HG03097 (cell line): ENCODE data around the gene OVOL1.

ENCODE experiments used
- ATAC-seq: cut with Tn5 transposase; IDR thresholded peaks from one replicate; pipeline ENCODE4 v1.9.1; 2021; ENCODE audit not compliant: unreplicated experiment, low FRiP score

Gene OVOL1

GRCh38 chr11:65790902-65791650 is 4.2 kb downstream of the OVOL1 start:
- ATAC-seq, result no peak

DNA sequence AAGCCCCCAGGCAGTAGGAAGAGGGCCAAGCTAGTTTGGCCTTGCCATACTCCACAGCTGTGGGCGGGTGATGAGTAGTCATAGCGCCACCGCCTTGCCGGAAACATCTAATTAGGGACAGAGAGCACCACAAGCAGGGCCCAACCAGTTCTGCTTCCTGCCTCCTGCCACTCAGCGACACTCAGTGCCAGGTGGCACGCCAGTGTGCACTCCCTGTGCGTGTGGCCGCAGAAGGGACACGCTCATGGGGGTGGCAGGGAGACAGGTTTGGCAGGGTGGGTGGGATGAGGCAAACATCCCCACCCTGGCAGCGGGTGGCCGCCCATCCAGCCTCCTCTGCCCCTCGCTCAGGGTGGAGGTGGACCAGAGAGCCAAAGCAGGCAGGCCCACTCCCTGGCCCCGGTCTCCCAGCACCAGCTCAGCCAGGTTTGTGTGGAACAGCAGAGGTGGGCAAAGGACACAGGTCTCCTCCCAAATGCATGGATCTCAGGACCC is 4.9 kb downstream of the OVOL1 start:
- ATAC-seq, result peak; percentile 76

- ATAC-seq, result no peak
Observed at GRCh38 chr11:65792456-65792855, 5.6 kb downstream of the OVOL1 start.

GRCh38 chr11:65793144-65793581 is 6.3 kb downstream of the OVOL1 start:
- ATAC-seq, result no peak

DNA sequence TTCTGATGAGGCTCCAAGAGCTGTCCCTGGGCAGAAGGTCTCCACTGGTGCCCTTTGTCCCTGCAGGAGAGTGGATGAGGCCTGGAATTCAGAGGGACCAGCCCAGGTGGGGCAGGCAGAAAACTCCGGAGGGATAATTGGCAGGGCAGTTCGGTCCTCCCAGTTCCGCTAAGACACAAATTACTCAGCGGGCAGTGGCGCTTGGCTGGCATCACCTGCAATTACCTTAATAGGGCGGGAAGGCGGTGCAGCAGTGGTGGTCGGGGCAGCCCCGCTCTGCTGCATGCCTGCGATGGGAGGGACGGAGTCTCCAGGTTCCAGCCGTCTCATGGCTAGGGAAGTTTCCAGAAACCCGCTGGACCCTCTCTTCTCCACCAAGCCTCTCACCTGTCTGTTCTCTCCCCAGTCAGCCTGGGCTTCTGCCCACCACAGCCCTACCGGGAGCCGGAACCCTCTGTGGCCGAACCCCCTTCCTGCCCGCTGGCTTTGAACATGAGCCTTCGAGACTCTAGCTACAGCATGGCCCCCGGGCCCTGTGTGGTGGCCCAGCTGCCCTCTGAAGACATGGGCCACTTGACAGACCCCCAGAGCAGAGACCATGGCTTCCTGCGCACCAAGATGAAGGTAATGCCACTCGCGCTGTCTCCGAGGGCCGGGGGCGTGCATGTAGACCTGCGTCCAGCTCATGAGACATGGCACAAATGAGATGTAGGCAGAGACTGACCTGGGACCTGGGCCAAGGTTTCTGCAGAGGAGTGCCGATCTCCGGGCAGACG is 7.0 kb downstream of the OVOL1 start:
- no peak for ATAC-seq

DNA sequence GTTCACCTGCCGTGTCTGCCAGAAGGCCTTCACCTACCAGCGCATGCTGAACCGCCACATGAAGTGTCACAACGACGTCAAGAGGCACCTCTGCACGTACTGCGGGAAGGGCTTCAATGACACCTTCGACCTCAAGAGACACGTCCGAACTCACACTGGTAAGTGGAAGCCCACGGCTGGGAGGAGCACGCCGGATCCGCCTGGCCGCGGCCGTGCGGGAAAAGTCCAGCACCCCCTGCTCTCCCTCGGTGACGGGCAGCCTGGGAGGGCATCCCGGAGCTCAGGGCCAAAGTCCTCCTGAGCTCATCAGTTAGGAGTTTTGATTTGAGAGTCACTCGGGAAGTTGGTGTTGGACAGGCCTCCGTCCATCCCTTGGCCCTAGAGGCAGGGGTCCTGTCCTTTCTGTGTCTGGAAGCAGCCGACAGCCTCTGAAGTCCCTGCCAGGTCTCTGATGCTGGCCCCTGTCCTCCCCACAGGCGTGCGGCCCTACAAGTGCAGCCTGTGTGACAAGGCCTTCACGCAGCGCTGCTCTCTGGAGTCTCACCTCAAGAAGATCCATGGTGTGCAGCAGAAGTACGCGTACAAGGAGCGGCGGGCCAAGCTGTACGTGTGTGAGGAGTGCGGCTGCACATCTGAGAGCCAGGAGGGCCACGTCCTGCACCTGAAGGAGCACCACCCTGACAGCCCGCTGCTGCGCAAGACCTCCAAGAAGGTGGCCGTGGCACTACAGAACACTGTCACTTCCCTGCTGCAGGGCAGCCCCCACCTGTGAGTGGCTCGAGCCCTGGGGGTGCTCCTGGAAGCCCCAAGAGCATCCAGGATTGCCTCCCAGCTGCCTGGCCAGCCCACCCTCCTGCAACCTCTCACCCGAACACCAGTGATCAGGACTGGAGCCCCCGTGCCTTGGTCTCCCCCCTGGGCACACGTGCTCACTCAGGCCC is 8.0 kb downstream of the OVOL1 start:
- no peak for ATAC-seq

- ATAC-seq, result no peak
Observed at GRCh38 chr11:65796726-65797601, 10.1 kb downstream of the OVOL1 start.

DNA sequence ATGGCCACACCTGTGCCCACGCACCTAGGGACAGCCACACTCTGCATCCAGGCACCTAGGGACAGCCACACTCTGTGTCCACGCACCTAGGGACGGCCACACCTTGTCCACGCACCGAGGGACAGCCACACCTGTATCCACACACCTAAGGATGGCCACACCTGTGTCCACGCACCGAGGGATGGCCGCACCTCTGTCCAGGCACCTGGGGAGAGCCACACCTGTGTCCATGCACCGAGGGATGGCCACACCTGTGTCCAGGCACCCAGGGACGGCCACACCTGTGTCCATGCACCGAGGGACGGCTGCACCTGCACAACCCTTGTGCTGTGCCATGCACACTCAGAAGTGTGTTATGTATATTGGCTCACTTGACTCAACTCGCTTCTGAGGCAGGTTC is 10.8 kb downstream of the OVOL1 start:
- no peak for ATAC-seq

DNA sequence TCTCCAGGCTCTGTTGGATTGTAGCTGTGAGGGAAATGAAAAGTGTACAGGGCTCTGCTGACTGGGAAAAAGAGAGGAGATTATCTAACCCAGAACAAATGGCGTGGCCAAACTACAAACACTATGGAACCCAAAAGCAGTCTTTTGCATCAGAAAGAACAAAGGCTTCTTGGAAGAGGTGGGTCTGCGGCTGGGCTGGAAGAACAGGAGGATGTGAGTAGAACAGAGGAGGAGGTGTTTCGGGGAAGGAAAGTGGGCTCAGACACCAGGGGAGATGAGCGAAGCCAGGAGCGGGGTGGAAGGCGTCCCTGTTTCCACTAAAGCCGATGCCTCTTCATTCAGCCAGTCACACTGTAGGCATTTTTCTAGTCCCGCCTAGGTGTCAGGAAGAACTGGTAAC is 12.0 kb downstream of the OVOL1 start:
- ATAC-seq, result no peak

DNA sequence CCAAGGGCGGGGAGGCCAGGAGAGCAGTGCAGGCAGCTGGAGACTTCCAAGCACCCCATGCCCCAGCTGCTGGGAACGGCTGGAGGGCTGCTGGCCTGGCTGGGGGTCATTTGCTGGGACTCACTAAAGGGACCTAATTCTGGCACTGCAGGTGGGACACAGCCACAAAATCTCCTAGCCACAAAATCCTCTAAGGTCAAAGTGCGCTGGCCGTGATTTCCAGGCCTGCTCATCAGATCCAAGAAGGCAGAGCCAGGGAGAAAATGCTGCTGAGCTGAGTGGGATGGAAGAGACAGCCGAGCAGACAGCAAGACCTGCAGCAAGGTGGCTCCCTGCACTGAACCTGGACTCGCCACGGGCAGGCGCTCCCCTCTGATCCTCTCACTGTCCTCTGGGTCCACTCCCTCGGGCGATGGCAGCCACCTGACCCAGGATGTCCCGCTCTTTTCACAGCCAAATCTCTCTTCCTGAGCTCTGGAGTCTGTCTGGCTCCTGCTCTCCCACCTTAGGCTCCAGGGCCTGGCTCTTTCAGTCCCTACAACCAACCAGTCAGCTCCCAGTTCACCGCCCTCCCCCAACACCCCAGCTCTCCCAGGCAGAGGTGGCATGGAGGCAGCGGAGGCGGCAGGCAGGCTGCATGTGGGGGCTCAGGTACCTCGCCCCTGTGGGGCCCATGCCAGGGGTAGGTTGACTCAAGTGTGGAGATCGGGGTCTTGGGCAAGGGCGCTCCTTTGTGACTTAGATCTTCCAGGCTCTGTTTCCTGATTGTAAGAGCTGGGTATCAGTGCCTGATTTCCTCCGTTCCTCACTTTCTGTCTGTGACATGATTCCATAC is 14.5 kb downstream of the OVOL1 start:
- ATAC-seq, result no peak

- ATAC-seq, result no peak
Observed at GRCh38 chr11:65802841-65803240, 16.0 kb downstream of the OVOL1 start.

DNA sequence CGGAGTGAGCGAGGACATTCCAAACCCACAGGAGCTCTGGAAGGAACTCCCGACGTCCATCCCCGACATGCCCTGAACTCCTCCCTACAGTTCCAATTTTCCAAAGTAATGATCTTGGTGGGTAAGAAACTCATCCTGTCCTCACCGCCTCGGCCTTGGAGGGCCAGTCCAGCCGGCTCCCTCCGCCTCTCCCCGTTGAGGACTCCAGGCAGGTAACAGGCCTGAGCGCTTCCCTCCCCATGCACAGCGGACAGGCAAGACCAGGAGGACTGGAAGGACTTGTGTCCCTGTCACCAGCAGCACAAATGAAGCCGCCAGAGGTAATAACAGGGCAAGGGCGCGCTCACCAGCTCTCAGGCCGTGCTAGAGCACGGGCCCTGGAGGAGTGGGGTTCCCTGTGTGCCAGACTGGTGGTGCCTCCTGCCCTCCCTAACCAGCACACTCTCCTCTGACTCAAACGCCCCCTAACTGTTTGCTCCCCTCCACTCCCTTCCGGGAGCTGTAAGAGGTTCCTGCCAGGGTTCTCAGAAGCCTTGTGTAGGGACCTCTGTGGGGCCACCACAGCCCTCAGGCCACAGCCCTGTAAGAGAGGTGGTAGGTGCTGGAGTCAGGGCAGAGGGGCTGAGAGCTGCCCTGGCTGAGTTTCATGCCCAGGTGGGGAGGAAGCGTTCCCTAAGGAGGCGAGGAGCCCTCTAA is 17.1 kb downstream of the OVOL1 start:
- no peak for ATAC-seq

GRCh38 chr11:65806979-65807378 is 20.1 kb downstream of the OVOL1 start:
- no peak for ATAC-seq

DNA sequence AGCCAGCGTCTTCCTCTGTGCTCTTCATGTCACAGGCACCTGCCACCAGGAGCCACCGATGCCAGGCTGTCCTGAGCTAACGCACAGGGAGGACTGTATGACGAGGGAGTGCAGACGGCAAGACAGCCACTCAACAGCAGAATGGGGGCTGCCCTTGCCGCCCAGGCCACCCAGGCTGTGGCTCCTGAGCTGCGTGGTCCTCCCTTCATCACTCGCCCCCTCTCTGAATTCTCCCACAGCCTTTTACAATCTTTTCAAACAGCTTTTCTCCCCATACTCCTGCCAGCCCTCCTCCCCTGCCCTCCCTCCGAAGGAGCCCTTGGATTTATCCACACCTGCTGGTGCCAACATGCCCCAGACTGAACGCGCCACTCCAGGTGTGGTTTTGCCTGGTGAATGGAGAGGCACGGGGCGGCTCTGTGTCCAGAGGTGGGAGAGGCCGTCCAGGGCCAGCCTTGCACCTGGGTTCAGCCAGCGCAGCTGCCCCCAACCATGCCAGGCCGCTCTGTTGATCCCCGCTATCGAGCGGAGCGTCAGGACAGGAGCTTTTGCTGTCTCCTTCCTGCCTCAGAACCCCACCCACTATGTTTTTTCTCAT is 22.0 kb downstream of the OVOL1 start:
- no peak for ATAC-seq

- no peak for ATAC-seq
Observed at GRCh38 chr11:65809496-65809895, 22.6 kb downstream of the OVOL1 start.

- no peak for ATAC-seq
Observed at GRCh38 chr11:65810046-65810868, 23.4 kb downstream of the OVOL1 start.
